ENCODE data around the gene MEI1. TPM values are rescaled to one million over a fixed set of nuclear protein-coding genes. Genes with fewer than 3 reads are reported as not detected.

MEI1 gene
- total and polyA plus RNA-seq, 9 of the 15 experiments (the other 6 are each of a cell fraction or from before 2014, with no cell fraction given) = 0.08 to 0.68 (median 0.18) TPM; not detected in 2

GRCh38 chr22:41688365-41689211 is 10.7 kb upstream of the MEI1 start, which contains the start of gene SNU13 (continued):
- TF ChIP-seq SIN3B (IDR thresholded peaks at IDR 0.05; ENCODE audit: low read depth) (no peak), MEIS2 (IDR thresholded peaks at IDR 0.05; ENCODE audit: partially characterized antibody) (peak; percentile 10), BCOR (IDR thresholded peaks at IDR 0.05) (peak; percentile 9; the same call in 1 of the 2 replicates), ARID1B (IDR thresholded peaks at IDR 0.05) (peak; percentile 19; the same call in 1 of the 2 replicates), RBM25 (IDR thresholded peaks at IDR 0.05; ENCODE audit: low read depth, low read length, severe bottlenecking) (no peak), ZNF175 (CRISPR knock-in tag; IDR thresholded peaks at IDR 0.05; ENCODE audit: low read depth) (no peak), PHF20 (IDR thresholded peaks at IDR 0.05; ENCODE audit: partially characterized antibody) (peak; percentile 32), ZFX (CRISPR knock-in tag; IDR thresholded peaks at IDR 0.05) (peak; percentile 90), ARID2 (IDR thresholded peaks at IDR 0.05) (no peak), CREB1 (IDR thresholded peaks at IDR 0.05) (peak; percentile 73), CREB1 (CRISPR knock-in tag; IDR thresholded peaks at IDR 0.05) (peak; percentile 83), ZBTB7A (IDR thresholded peaks at IDR 0.05; ENCODE audit: borderline replicate concordance, control insufficient read depth, low read depth, low read length) (0 out of 2 replicates have a peak, but pooled peaks have one; percentile 52), GABPA (tag; conservative IDR thresholded peaks at IDR 0.05; ENCODE audit: low read depth) (peak; percentile 94), ELF1 (tag; IDR thresholded peaks at IDR 0.05) (peak; percentile 48; the same call in 1 of the 2 replicates), ZNF511 (CRISPR knock-in tag; IDR thresholded peaks at IDR 0.05) (no peak), TBP (optimal IDR thresholded peaks at IDR 0.05; ENCODE audit: low read depth, low read length) (peak; percentile 69), UBTF (IDR thresholded peaks at IDR 0.05; ENCODE audit: borderline replicate concordance in 1 of 2, low read depth in 2 of 2, low read length in 2 of 2) (peak in 1 of 2 experiments; percentile 60; a peak in 1 of 4 replicates), EGR1 (conservative IDR thresholded peaks at IDR 0.05) (0 out of 2 replicates have a peak, but pooled peaks have one; percentile 48), ATF3 (IDR thresholded peaks at IDR 0.05) (no peak), ATF3 (CRISPR knock-in tag; conservative IDR thresholded peaks at IDR 0.05) (no peak), POLR2B (IDR thresholded peaks at IDR 0.05; ENCODE audit: low read depth, partially characterized antibody) (peak; percentile 80), THRA (IDR thresholded peaks at IDR 0.05) (no peak), PTTG1 (tag; IDR thresholded peaks at IDR 0.05; ENCODE audit: low read depth) (no peak), ATF1 (CRISPR knock-in tag; IDR thresholded peaks at IDR 0.05) (no peak), ATF1 (tag; IDR thresholded peaks at IDR 0.05) (peak; percentile 90)

Data from K562 (cell line).